ENCODE data around the gene FLG2. TPM values are rescaled to one million over a fixed set of nuclear protein-coding genes. Genes with fewer than 3 reads are reported as not detected.

The FLG2 gene
- total and polyA plus RNA-seq, 2 of the 8 experiments (the other 6 are each of a cell fraction or from before 2014, with no cell fraction given): not detected

- Histone ChIP-seq H3K23me2 (ENCODE audit: low read depth, low read length) (no peaks in the 10 kb centered on the region), H3K23ac (ENCODE audit: insufficient read length) (no peak overlapping the region), H3K9me3 (ENCODE audit: insufficient read depth in 2 of 2, low read depth in 1 of 2, low read length in 1 of 2) (peaks cover 61 to 67% of the 10 kb centered on the region in 2 experiments), H2AFZ (ENCODE audit: low read length) (no peak overlapping the region), H2BK12ac (ENCODE audit: low read depth, low read length) (no peak overlapping the region), H3K36me3 (ENCODE audit: control insufficient read depth in 2 of 4, insufficient read depth in 4 of 4, low read length in 3 of 4) (no peaks in the 10 kb centered on the region), H2BK120ac (replicated peaks; ENCODE audit: low read depth, low read length) (no peak overlapping the region), H3K4ac (replicated peaks; ENCODE audit: insufficient read length, low read depth, low read length) (no peak overlapping the region), H3K18ac (ENCODE audit: extremely low read depth, low read length) (no peak overlapping the region), H4K8ac (ENCODE audit: extremely low read depth, insufficient read depth, low read length) (no peak overlapping the region), H3K79me1 (ENCODE audit: low read depth, low read length) (no peaks in the 10 kb centered on the region), H3K56ac (replicated peaks; ENCODE audit: insufficient read length, low read depth, low read length) (no peak overlapping the region), H4K91ac (replicated peaks; ENCODE audit: insufficient read length, low read length) (no peak overlapping the region), H4K20me1 (replicated peaks in 1 of 2; ENCODE audit: control insufficient read depth in 1 of 2, insufficient read depth in 2 of 2, low read length in 2 of 2) (no peaks in the 10 kb centered on the region), H3K79me2 (ENCODE audit: control insufficient read depth in 1 of 2, insufficient read depth in 2 of 2, low read length in 2 of 2) (no peaks in the 10 kb centered on the region), H2BK15ac (ENCODE audit: low read length) (no peak overlapping the region), H2AK5ac (ENCODE audit: low read depth, low read length) (no peak overlapping the region), H2BK20ac (ENCODE audit: low read length) (no peak overlapping the region), H3K4me2 (ENCODE audit: insufficient read depth in 1 of 2, low read depth in 2 of 2, low read length in 2 of 2) (no peak overlapping the region), H3K27ac (ENCODE audit: low read depth, low read length) (no peak overlapping the region), H3K27me3 (replicated peaks in 1 of 4; ENCODE audit: control insufficient read depth in 3 of 4, extremely low read depth in 1 of 4, insufficient read depth in 3 of 4, low read length in 3 of 4) (no peaks in the 10 kb centered on the region), H2BK5ac (ENCODE audit: low read depth, low read length) (no peak overlapping the region), H3K9ac (replicated peaks in 1 of 4; ENCODE audit: extremely low read depth in 1 of 4, low read depth in 3 of 4, low read length in 3 of 4) (no peak overlapping the region), H3K4me3 (ENCODE audit: extremely low read depth in 1 of 4, insufficient read depth in 2 of 4, low read depth in 3 of 4, low read length in 4 of 4) (no peak overlapping the region), H3K14ac (ENCODE audit: insufficient read length) (no peak overlapping the region), H3K4me1 (replicated peaks in 1 of 4; ENCODE audit: control insufficient read depth in 3 of 4, insufficient read depth in 4 of 4, low read length in 3 of 4) (no peaks in the 10 kb centered on the region), H4K5ac (ENCODE audit: insufficient read length, low read depth, low read length) (no peak overlapping the region)
- FAIRE-seq: no peak
- TF ChIP-seq MAX (IDR thresholded peaks at IDR 0.05) (no peak), SAP30 (IDR thresholded peaks at IDR 0.05; ENCODE audit: insufficient read depth, insufficient replicate concordance, low read length) (no peak), RNF2 (IDR thresholded peaks at IDR 0.05; ENCODE audit: borderline replicate concordance, low read depth, low read length, missing control alignments, poor library complexity, severe bottlenecking) (no peak), ASH2L (IDR thresholded peaks at IDR 0.05; ENCODE audit: low read length) (no peak), ZNF274 (IDR thresholded peaks at IDR 0.05; ENCODE audit: borderline replicate concordance, extremely low read depth, low read length) (no peak), RFX5 (IDR thresholded peaks at IDR 0.05; ENCODE audit: borderline replicate concordance, low read depth, low read length) (no peak), SP4 (IDR thresholded peaks at IDR 0.05; ENCODE audit: low read length) (no peak), SP2 (IDR thresholded peaks at IDR 0.05; ENCODE audit: low read length) (no peak), HDAC2 (IDR thresholded peaks at IDR 0.05; ENCODE audit: borderline replicate concordance in 1 of 2, low read depth in 2 of 2, low read length in 2 of 2) (no peak), KDM5A (IDR thresholded peaks at IDR 0.05; ENCODE audit: low read length) (no peak), SIRT6 (IDR thresholded peaks at IDR 0.05; ENCODE audit: low read length) (no peak), CTBP2 (IDR thresholded peaks at IDR 0.05; ENCODE audit: borderline replicate concordance, insufficient read depth, insufficient read length, low read length) (no peak), KDM4A (IDR thresholded peaks at IDR 0.05; ENCODE audit: low read depth, low read length, severe bottlenecking) (no peak), HDAC6 (IDR thresholded peaks at IDR 0.05; ENCODE audit: low read depth, low read length) (no peak), BACH1 (IDR thresholded peaks at IDR 0.05; ENCODE audit: low read length) (no peak)
- ChIA-PET CTCF (ENCODE audit: partially characterized antibody) (no interaction called here), POLR2A (ENCODE audit: partially characterized antibody) (no interaction called here)
- WGBS, 2 experiments (ENCODE audit: extremely low coverage in 1 of 2, insufficient coverage in 1 of 2, insufficient read length in 1 of 2, insufficient replicate concordance in 2 of 2, low coverage in 1 of 2, low lambda C conversion rate in 2 of 2, missing lambda C conversion rate in 1 of 2): 83% methylated on average over 2 of the region's 2 CpGs; no CpG with 5 or more reads in 1 of the 2 experiments
- no peak for DNase-seq (ENCODE audit: low read depth in 1 of 2, low spot score in 2 of 2)
Measured at GRCh38 chr1:152349611-152350010, 10.2 kb downstream of the FLG2 start.
